ENCODE measurements around the gene KCNIP1. TPM values are rescaled to one million over a fixed set of nuclear protein-coding genes. Genes with fewer than 3 reads are reported as not detected.

KCNIP1 gene
- total and polyA plus RNA-seq, 8 donors = 0.20 to 0.73 (median 0.31) TPM; not detected in 3

DNA sequence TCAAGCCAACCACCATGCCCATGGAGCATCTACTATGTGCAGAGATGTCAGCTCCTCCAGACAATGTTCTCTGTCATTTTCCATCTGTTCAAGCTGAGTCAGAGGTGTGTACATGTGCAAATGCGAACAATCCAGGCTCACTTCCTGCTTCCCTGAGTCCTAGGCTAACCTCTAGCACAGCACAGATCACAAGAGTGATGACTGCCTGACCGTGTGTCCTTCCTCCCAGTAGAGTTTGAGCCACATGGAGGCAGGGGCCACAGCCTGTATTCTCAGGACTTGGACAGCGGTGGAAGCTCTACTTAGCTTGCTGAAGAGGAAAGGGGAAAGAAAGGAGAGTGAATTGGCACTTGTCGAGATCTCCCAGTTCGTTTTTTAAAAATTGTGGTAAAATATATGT lies 87.2 kb downstream of the KCNIP1 start:
- no peaks in the 10 kb centered on the region for H3K36me3 ChIP-seq
- DNase-seq = peak in 1 of 2 donors; percentile 33
- no peak overlapping the region for H3K27ac ChIP-seq
- WGBS, 5 donors = 60 to 73% (median 67%) methylated on average over 5 of the region's 5 CpGs
- H3K4me3 ChIP-seq = no peak overlapping the region
- peaks cover 0 to 7% (median 0%) of the 10 kb centered on the region in 3 donors for H3K27me3 ChIP-seq
- no peaks in the 10 kb centered on the region for H3K4me1 ChIP-seq
- peaks cover 0 to 7% (median 0%) of the 10 kb centered on the region in 4 donors for H3K9me3 ChIP-seq
- TF ChIP-seq POLR2A (IDR thresholded peaks at IDR 0.05) (no peak), POLR2AphosphoS5 (IDR thresholded peaks at IDR 0.05) (no peak), EP300 (IDR thresholded peaks at IDR 0.05) (no peak)
- TF ChIP-seq, protein P1, sequence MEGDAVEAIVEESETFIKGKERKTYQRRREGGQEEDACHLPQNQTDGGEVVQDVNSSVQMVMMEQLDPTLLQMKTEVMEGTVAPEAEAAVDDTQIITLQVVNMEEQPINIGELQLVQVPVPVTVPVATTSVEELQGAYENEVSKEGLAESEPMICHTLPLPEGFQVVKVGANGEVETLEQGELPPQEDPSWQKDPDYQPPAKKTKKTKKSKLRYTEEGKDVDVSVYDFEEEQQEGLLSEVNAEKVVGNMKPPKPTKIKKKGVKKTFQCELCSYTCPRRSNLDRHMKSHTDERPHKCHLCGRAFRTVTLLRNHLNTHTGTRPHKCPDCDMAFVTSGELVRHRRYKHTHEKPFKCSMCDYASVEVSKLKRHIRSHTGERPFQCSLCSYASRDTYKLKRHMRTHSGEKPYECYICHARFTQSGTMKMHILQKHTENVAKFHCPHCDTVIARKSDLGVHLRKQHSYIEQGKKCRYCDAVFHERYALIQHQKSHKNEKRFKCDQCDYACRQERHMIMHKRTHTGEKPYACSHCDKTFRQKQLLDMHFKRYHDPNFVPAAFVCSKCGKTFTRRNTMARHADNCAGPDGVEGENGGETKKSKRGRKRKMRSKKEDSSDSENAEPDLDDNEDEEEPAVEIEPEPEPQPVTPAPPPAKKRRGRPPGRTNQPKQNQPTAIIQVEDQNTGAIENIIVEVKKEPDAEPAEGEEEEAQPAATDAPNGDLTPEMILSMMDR (IDR thresholded peaks at IDR 0.05) = no peak
- intact Hi-C loops (cut with DNase I; ENCODE audit: low total_unique reads) = no loop called here

DNA sequence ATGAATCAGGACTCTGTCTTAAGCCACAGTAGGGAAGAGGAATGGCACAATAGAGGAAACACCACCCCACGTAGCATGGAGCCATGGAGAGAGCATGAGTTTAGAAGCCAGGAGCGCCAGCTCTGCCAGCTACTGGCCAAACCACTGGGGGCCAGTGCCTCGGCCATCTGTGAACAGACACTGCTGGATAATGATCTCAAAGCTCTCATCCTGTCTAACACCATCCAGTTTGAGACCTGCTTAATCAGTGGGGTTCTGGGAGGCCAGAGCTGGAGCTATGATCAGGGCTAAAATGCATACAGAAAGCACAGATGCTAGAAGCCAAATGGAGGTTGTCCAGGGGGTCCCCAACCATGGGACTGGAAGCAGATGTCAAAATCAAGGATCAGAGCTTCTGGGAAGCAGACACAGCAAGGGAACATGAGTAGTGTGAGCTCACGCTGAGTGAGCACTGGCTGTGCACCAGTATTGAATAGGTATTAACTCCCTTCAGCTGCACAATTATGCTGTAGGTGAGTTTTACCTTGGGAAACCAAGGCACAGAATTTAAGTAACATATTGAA lies 92.7 kb downstream of the KCNIP1 start:
- Histone ChIP-seq H3K4me3 (no peak overlapping the region), H3K27ac (no peak overlapping the region), H3K27me3 (peaks cover 0 to 32% (median 0%) of the 10 kb centered on the region in 3 donors), H3K4me1 (no peaks in the 10 kb centered on the region), H3K36me3 (no peaks in the 10 kb centered on the region), H3K9me3 (no peaks in the 10 kb centered on the region)
- DNase-seq = no peak
- intact Hi-C loops (cut with DNase I; ENCODE audit: low total_unique reads) = no loop called here
- TF ChIP-seq EP300 (IDR thresholded peaks at IDR 0.05) (no peak), POLR2A (IDR thresholded peaks at IDR 0.05) (no peak), POLR2AphosphoS5 (IDR thresholded peaks at IDR 0.05) (no peak)
- TF ChIP-seq, protein P1 (IDR thresholded peaks at IDR 0.05) = no peak
- WGBS, 5 donors = 71 to 84% (median 83%) methylated on average over 2 to 4 of the region's 4 CpGs

- Histone ChIP-seq H3K4me3 (no peak overlapping the region), H3K4me1 (no peaks in the 10 kb centered on the region), H3K9me3 (no peaks in the 10 kb centered on the region), H3K36me3 (no peaks in the 10 kb centered on the region), H3K27ac (peak overlapping the region in 2 of 5 donors; percentile 26 to 34), H3K27me3 (peaks cover 0 to 32% (median 0%) of the 10 kb centered on the region in 3 donors)
- no peak for DNase-seq
- TF ChIP-seq, protein P1 (IDR thresholded peaks at IDR 0.05) = no peak
- no peak for TF ChIP-seq POLR2A (IDR thresholded peaks at IDR 0.05)
- TF ChIP-seq POLR2AphosphoS5 (IDR thresholded peaks at IDR 0.05) = no peak
- TF ChIP-seq EP300 (IDR thresholded peaks at IDR 0.05) = no peak
- intact Hi-C loops (cut with DNase I; ENCODE audit: low total_unique reads) = no loop called here
- 53 to 57% (median 56%) methylated on average over 9 of the region's 9 CpGs for WGBS, 5 donors
These were observed 93.4 kb downstream of the KCNIP1 start for GRCh38 chr5:170597109-170597751.

- Histone ChIP-seq H3K9me3 (no peaks in the 10 kb centered on the region), H3K4me3 (no peak overlapping the region), H3K27ac (no peak overlapping the region), H3K36me3 (no peaks in the 10 kb centered on the region), H3K4me1 (no peaks in the 10 kb centered on the region), H3K27me3 (peaks cover 0 to 32% (median 0%) of the 10 kb centered on the region in 3 donors)
- 33 to 45% (median 43%) methylated on average over 8 of the region's 8 CpGs for WGBS, 5 donors
- intact Hi-C loops (cut with DNase I; ENCODE audit: low total_unique reads) = no loop called here
- TF ChIP-seq, protein P1 (IDR thresholded peaks at IDR 0.05) = no peak
- TF ChIP-seq EP300 (IDR thresholded peaks at IDR 0.05) = no peak
- DNase-seq = peak in 1 of 2 donors; percentile 56
These were observed 94.1 kb downstream of the KCNIP1 start for GRCh38 chr5:170597872-170598271.

All from stomach (tissue), 9 donors.